ENCODE results near the gene ST3GAL3. TPM values are rescaled to one million over a fixed set of nuclear protein-coding genes. Genes with fewer than 3 reads are reported as not detected.
A peak's percentile ranks its signal among the peaks of the same experiment; 100 is the strongest.

ST3GAL3 gene
- total and polyA plus RNA-seq, 2 of the 13 experiments (the other 11 are each of a cell fraction or from before 2014, with no cell fraction given), result 5.1 to 8.1 TPM

DNA sequence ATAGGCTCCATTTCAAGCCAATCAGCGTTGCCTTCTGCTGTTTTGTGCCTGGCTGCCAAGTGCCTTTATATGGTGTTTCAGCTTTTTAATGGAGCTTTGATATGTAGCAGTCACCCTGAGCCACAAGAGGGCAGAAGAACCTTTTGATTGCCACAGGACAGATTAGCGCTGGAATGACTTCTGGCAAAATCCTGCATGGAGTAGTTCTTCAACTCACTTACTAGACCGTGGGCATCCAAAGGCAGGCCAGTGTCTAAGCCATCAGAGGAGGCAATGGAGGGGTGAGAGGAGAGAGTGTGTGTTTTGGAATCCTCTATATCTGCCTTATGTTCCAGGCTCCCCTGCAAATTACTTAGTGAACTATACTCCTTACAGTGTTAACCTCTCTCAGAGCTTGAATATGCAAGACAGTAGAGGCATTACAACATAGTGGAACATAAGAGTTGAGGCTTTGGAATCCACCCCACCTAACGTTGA lies 56.2 kb downstream of the ST3GAL3 start (continued):
- TF ChIP-seq U2AF1 (optimal IDR thresholded peaks at IDR 0.05; ENCODE audit: low read depth, low read length), result no peak
- TF ChIP-seq BORCS8-MEF2B (CRISPR knock-in tag; IDR thresholded peaks at IDR 0.05), result no peak
- TF ChIP-seq ZEB1 (IDR thresholded peaks at IDR 0.05; ENCODE audit: insufficient replicate concordance, low read depth), result no peak
- no peak for TF ChIP-seq ZNF879 (CRISPR knock-in tag; IDR thresholded peaks at IDR 0.05)
- TF ChIP-seq CTCF (CRISPR knock-in tag; IDR thresholded peaks at IDR 0.05), result peak; percentile 89
- TF ChIP-seq ZFP37 (CRISPR knock-in tag; IDR thresholded peaks at IDR 0.05; ENCODE audit: borderline replicate concordance), result no peak
- TF ChIP-seq NFIB (CRISPR knock-in tag; IDR thresholded peaks at IDR 0.05; ENCODE audit: borderline replicate concordance), result no peak
- peak in 1 of 2 experiments; percentile 30; a peak in 1 of 4 replicates for TF ChIP-seq KLF16 (CRISPR knock-in tag; IDR thresholded peaks at IDR 0.05)
- TF ChIP-seq HNF4A (CRISPR knock-in tag; IDR thresholded peaks at IDR 0.05), result no peak
- peak; percentile 39; the same call in 1 of the 2 replicates for TF ChIP-seq GATAD2A (CRISPR knock-in tag; IDR thresholded peaks at IDR 0.05)
- no peak for TF ChIP-seq ZNF703 (CRISPR knock-in tag; IDR thresholded peaks at IDR 0.05; ENCODE audit: borderline replicate concordance)
- TF ChIP-seq, protein P1, sequence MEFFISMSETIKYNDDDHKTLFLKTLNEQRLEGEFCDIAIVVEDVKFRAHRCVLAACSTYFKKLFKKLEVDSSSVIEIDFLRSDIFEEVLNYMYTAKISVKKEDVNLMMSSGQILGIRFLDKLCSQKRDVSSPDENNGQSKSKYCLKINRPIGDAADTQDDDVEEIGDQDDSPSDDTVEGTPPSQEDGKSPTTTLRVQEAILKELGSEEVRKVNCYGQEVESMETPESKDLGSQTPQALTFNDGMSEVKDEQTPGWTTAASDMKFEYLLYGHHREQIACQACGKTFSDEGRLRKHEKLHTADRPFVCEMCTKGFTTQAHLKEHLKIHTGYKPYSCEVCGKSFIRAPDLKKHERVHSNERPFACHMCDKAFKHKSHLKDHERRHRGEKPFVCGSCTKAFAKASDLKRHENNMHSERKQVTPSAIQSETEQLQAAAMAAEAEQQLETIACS (CRISPR knock-in tag; IDR thresholded peaks at IDR 0.05), result no peak
- TF ChIP-seq ZSCAN25 (CRISPR knock-in tag; IDR thresholded peaks at IDR 0.05), result no peak
- TF ChIP-seq ZNF563 (CRISPR knock-in tag; IDR thresholded peaks at IDR 0.05), result no peak
- TF ChIP-seq HHEX (CRISPR knock-in tag; IDR thresholded peaks at IDR 0.05), result no peak
- TF ChIP-seq, protein P2, sequence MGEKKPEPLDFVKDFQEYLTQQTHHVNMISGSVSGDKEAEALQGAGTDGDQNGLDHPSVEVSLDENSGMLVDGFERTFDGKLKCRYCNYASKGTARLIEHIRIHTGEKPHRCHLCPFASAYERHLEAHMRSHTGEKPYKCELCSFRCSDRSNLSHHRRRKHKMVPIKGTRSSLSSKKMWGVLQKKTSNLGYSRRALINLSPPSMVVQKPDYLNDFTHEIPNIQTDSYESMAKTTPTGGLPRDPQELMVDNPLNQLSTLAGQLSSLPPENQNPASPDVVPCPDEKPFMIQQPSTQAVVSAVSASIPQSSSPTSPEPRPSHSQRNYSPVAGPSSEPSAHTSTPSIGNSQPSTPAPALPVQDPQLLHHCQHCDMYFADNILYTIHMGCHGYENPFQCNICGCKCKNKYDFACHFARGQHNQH (CRISPR knock-in tag; IDR thresholded peaks at IDR 0.05), result no peak
- no peak for TF ChIP-seq ZNF460 (CRISPR knock-in tag; IDR thresholded peaks at IDR 0.05; ENCODE audit: borderline replicate concordance)
- TF ChIP-seq, protein P3, sequence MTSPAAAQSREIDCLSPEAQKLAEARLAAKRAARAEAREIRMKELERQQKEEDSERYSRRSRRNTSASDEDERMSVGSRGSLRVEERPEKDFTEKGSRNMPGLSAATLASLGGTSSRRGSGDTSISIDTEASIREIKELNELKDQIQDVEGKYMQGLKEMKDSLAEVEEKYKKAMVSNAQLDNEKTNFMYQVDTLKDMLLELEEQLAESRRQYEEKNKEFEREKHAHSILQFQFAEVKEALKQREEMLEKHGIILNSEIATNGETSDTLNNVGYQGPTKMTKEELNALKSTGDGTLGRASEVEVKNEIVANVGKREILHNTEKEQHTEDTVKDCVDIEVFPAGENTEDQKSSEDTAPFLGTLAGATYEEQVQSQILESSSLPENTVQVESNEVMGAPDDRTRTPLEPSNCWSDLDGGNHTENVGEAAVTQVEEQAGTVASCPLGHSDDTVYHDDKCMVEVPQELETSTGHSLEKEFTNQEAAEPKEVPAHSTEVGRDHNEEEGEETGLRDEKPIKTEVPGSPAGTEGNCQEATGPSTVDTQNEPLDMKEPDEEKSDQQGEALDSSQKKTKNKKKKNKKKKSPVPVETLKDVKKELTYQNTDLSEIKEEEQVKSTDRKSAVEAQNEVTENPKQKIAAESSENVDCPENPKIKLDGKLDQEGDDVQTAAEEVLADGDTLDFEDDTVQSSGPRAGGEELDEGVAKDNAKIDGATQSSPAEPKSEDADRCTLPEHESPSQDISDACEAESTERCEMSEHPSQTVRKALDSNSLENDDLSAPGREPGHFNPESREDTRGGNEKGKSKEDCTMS (CRISPR knock-in tag; conservative IDR thresholded peaks at IDR 0.05), result no peak
- TF ChIP-seq REST (IDR thresholded peaks at IDR 0.05; ENCODE audit: borderline replicate concordance in 1 of 2, low read depth in 1 of 2, low read length in 2 of 2), result no peak
- no peak for TF ChIP-seq TCF12 (IDR thresholded peaks at IDR 0.05)
- no peak for TF ChIP-seq TCF12 (CRISPR knock-in tag; IDR thresholded peaks at IDR 0.05)

Data from HepG2 (cell line).